Globus pallidus (tissue), 1 donor: ENCODE data around the gene SUSD2.
"Not testable (repeated sequence)": the region's sequence is repeated elsewhere in the genome, so short reads cannot be mapped to it uniquely, and the experiment has no call there.

Source experiments
- DNase-seq: peaks from one replicate; pipeline ENCODE4 v3.0.0-alpha.2; 2015; ENCODE audit warnings: low spot score

SUSD2 gene, protein sequence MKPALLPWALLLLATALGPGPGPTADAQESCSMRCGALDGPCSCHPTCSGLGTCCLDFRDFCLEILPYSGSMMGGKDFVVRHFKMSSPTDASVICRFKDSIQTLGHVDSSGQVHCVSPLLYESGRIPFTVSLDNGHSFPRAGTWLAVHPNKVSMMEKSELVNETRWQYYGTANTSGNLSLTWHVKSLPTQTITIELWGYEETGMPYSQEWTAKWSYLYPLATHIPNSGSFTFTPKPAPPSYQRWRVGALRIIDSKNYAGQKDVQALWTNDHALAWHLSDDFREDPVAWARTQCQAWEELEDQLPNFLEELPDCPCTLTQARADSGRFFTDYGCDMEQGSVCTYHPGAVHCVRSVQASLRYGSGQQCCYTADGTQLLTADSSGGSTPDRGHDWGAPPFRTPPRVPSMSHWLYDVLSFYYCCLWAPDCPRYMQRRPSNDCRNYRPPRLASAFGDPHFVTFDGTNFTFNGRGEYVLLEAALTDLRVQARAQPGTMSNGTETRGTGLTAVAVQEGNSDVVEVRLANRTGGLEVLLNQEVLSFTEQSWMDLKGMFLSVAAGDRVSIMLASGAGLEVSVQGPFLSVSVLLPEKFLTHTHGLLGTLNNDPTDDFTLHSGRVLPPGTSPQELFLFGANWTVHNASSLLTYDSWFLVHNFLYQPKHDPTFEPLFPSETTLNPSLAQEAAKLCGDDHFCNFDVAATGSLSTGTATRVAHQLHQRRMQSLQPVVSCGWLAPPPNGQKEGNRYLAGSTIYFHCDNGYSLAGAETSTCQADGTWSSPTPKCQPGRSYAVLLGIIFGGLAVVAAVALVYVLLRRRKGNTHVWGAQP

DNA sequence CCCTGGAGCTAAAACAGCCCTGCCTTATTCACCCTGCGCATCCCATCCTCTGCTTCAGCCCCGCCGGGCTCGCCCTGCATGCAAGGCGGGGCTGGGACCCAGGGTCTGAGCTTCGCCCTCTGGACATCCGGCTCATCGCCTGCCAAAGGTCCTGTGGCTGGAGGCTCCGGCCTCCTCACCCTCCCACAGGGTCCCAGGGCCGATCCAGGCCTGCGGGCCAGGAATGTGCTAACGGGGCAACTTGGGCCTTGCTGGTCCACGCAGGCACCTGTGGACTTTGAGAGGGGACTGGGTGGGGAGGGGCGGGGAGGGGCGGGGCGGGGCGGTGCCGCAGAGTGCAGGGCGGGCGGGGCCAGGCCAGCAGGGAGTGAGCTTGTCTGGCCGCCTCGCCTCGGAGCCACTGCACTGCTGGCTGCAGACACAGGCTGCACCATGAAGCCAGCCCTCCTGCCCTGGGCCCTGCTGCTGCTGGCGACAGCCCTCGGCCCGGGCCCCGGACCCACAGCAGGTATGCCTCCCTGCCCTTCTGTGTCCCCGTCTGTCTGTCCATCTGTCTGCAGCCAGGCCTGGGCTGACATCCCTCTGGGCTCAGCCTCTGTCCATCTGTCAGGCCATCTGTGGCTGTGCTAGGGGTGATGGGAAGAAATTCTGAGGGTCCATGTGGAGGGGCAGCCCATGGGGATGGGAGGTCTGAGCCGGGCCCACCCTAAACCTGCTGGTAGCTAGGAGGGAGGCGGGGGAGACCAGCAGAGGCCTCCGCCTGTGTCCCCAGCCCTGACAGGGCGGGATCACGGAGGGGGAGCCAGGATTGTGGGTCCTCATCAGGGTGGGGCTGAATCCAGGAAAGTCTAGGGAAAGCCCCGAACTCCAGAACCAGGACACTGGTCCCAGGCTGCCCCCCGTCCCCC is at the start of gene SUSD2:
Gene SUSD2, plus strand, starts transcription at position 400 of the 908 bp plus-strand sequence. Its CDS starts 33 bp downstream, at position 433.
- no peak for DNase-seq

DNA sequence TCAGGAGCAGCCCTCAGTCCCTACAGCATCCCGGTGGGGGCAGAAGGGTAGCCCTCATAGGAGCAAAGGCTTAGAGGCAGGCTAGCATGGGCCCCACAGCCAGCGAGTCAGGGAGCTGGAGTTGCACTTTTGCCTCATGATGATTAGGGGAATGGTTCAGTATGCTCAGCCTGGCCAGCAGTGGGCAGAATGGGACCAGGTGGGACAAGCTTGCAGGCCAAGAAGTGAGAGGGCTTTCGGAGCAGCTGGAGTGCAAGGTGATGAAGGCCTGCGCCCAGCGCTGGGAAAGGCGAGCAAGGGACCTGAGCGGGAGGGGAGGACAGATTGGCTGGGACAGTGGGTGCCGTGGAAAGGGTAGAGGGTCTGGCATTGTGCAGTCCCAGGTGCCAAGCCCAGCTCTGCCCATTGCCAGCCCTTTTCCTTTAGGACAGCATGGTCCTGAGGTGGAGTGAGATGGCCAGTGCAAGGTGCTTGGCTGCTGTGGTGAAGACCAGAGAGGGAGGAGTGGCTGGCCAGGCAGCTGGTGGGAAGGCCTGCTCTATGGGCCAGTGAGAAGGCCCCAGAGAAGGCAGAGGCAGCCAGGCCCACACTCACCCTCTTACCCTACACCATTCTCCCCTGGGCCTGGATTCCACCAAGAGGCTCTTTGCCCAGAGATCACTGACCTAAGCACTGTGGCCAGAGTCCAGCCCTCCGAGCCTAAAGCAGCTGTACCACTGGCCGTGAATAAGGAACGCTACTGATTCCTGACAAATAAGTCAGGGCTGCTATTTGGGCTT is 47.9 kb upstream of the SUSD2 start:
- no peak for DNase-seq

DNA sequence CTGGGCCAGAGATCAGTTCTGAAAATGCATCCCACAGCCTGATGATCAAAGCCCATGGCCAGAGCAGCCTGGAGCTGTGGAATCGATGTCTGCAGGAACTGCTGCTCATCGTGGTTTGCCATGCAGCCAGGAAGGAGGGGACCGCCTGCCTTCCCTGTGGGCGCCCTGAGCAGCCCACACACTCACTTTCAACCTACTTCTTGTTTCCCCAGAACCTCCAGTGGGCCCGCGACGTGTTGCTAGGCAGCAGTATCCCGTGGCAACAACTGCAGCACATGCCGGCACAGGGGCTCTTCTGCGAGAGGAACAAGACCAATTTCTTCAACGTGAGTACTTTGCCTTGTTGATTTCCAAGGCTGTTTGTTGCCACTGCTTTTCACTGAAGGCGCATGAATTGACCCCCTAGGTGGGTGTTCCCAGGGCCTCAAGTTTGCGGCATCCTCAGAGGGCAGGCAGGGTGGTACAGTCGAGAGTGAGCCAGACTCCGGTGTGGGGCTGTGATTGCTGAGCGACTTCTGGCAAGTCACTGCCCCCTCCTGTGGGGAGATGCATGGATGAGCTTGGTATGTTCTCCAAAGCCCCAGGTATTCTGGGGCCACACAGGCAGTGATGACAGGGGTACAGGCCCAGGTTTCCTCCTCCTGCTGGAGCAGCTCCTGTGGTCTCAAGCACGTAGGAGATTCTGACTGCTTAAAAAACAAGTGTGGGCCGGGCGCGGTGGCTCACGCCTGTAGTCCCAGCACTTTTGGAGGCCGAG is 47.0 kb upstream of the SUSD2 start:
- peak; percentile 57 for DNase-seq

DNA sequence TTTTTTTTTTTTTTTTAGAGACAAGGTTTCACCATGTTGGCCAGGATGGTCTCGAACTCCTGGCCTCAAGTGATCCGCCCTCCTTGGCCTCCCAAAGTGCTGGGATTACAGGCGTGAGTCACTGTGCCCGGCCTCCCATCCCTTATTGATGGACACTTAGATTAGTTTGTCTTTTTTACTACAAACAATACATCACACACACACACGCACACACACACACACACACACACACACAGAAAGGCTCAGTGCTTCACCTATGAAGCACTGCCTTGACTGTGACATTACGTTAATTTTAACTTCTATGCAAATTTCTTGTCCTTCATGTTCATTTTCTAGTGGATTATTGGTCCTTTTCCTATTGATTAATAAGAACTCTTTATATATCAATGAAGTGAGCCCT is 44.8 kb upstream of the SUSD2 start:
- DNase-seq: not testable (repeated sequence)

DNA sequence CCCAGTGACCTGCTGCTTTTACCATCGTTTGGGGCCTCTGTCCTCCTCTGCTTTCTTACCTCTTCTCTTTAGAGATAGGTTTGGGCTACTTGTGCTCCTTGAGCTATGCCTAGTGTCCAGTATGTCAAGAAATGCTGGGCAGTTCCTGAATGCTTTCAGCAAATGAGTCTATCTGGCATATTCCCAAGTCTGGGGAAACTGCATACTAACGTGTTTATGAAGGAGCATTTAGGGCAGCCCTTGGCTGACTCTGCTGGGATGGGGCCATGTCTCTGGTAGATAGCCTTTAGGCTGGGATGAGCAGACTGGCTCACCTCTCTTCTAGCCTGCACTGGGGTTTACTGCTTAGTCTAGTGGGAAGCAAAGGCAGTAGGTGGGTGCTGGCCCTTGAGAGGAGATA is 43.7 kb upstream of the SUSD2 start:
- no peak for DNase-seq

DNA sequence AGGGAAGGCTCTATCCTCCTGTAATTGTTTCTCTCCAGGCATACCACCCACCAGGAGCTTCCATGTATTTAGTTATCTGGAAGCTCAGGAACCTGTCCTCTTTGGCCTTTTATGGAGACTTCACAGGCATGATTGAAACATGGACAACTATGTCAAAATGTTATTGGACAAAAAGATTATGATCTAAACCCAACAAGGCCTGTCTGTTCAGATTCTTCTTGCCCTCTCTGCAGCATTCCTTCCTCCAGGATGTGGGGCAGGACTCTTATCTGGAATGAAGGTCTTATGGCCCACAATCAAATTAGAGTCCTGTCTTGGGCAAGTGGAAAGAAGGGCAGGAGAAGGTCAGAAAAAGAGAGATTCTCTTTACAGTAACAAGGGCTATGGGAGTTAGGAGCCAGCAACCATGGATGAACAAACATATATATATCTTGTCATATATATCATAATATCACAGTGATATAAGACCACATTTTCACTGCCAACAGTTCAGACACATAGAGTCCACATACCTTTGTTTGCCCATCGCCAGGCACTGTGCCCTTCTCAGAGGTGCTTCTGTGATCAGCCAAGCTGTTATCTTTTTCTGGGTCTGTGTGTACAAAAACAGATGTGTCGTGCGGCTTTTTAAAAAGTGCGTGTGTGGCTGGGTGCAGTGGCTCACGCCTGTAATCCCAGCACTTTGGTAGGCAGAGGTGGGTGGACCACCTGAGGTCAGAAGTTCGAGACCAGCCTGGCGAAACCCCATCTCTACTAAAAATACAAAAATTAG is 42.5 kb upstream of the SUSD2 start:
- no peak for DNase-seq

DNA sequence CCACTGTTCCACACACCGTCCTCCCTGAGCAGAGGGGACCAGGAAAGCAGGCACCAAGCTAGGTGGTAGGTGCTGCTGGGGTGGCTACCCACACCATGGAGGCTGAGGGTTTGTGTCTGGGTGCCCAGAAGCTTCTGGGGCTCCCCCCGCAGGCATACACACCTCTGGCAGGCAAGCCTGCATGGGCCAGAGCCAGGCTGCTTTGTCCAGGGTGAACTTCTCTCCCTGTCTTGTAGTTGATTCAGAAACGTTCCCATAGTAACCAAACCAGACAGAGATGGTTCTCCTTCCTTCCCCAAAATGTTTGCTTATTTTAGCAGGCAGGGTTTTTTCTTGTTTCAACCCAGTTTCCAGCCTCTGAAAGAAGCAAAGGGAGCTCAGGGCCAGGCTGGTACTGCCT is 40.9 kb upstream of the SUSD2 start:
- peak; percentile 60 for DNase-seq

DNA sequence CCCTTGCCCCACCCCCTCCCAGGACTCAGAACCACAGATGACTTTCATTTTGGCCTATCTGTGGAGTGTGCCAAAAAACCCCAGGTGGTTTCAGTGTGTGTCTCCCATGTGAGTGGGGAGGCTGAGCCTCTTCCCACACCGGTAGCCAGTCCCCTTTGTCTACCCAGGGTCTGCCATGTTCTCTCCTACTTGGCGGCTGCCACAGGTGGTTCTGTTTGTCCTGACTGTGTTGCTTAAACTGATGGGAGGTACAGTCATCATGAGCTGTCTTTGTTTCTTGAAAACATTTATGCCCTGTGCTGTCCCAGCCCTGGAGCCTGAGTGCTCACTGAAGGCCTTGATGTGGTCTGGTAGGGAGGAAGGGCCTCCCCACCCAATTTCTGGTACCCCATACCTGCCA is 39.7 kb upstream of the SUSD2 start:
- no peak for DNase-seq

DNA sequence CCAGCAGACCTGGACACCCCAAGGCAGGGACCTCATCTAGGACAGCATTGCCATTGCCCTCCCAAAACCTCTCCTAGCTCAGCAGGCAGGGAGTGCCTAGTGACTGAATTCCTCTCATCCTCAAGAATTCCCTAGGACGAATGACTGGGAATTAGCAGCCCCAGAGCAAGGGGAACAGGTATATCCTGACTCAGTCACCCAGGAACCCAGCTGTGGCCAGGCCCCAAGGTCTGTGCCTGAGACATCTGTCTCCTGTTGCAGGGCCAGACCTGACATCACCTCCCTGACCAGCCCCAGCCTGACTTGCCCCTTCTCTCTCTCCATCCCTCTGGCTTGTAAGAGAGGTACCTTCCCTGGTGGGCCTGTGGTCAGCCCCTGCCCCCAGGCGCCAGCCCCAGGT is 39.0 kb upstream of the SUSD2 start:
- no peak for DNase-seq

DNA sequence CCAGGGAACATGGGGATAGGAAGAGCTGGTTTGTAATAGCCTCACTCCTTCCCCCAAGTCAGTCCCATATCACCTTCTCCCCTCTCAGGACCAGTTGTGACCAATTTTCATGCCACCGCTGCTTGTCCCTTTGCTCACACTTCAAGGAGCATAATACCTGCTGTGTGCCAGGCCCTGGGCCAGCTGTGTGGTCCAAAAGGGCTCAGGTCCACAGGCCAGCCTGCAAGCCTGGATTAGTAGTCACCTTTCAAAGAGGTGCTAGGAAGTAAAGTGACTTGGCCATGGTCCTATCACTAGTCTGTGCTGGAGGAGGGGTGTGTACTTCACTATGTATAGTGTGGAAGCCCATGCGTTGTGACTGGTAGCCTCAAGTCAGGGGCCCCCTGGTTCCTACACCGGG is 38.5 kb upstream of the SUSD2 start:
- DNase-seq: no peak

DNA sequence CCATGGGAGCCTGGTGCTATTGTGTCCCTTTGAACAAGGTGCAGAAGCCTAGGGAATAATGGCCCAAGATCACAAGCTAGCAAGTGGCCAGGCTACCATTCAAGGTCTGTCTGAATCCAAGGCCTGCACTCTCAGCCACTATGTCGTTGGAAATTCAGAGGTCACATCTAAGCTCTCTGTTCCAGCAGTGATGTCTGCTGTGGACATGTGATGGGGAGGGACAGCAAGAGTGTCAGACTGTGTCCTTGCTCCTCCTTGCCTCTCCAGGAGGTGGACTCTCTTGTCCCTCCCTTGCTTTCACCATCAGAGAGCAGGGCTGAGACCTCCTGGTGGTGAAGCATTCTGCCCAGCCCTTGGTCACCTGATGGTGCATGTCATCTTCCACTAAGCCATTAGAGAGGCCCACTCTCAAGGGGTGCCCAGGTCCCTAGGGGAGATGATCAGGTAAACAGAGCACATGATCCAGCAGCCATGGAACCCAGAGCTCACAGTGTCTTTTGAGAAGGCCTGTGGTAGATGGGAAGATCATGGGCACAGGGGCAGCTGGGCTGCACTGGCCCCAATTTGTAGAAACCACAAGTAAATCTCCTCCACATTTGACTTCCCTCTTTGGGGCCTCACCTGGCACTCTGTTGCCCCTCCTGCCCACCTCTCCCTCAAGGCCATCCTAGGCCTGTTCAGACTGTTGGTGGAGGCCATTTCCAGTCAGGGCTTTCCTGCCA is 37.1 kb upstream of the SUSD2 start:
- no peak for DNase-seq

DNA sequence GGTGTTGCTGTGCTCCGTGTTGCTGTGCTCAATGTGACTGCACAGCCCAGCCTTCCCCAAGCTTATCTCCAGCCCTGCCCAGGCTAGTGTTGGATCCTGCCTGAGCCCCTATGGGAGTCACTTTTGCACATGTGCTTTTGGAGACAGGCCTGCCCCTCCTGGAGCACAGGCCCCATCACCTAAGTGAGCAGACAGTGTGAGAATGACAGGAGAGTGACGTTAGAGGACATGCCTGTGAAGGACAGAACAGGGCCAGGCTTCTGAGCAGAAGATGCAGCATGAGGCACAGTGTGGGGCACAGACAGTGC is 36.6 kb upstream of the SUSD2 start:
- DNase-seq: no peak

DNA sequence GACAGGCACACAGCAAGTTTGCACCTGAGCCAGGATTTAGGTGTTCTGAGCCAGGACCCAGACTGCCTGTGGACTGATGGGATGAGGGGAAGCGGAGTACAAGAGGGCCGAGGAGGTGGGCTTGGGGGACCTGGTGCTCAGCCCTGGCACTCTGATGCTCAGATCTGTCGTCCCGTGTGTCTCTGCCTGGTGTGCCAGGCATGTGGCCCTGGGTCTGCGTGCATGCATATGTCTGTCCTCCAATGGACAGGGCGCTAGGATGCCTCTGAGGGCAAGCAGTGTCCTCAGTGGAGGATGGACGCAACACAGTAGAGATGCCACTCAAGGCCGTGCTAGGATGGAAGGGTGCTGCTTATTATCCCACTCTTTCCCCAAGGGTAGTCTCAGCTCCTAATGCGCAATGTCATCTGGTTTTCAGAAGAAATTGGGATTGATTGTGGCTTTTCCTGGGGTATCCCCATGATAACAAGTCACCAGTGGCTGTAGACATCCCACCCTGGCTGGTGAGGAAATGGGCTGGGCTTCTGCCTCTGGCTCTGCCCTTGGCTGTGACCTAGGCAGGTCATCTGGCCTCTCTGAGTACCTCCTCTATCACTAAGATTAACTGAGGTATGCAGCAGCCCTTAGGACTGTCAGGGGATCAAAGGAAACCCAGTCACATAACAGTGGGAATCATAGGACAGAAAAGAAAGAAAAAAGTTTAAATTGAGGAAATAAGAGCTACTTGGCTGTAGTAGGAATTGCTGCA is 35.7 kb upstream of the SUSD2 start:
- no peak for DNase-seq

DNA sequence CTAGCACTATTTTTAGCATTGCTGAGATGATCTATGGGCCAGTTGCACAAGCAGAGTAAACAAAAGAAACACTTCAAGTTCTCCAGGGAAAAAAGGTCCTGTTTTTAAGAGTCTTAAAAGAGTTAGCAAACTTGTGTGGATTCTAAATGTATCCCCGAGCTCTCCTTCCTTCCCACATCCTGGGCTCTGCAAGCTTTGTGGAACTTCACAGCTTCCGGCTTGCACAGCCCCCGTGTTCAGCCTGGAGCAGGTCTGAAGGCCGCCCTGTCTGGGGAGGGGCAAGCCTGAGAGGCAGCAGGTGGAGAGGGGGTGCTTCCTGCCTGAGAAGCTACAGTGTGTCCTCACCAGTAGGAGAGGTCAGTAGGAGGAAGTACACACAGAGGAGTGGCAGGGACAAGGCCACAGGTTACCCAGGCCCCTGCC is 35.1 kb upstream of the SUSD2 start:
- peak; percentile 35 for DNase-seq

DNA sequence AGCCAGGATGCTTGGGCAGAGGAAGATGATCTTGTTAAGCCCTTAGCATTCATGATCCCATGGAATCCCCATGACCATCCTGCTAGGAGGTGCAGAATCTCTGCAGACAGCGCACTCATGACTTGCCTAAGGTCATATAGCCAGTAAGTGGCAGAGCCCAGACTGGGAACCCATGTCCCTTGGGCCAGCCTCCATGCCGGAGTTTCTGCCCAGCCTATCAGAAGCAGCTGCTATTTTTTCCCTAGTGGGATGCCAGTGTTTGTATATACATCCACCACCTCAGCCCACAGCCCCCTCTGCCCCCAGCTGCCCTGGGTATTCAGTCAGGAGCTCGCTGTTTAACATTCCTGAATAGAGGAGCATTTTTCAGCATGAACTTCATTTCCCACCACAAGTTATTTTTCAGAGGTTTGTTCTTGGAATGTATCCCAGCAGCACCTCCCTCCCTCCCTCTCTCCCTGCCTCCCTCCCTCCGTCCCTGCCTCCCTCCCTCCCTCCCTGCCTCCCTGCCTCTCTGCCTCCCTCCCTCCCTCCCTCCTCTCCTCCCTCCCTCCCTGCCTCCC is 34.4 kb upstream of the SUSD2 start:
- DNase-seq: no peak

DNA sequence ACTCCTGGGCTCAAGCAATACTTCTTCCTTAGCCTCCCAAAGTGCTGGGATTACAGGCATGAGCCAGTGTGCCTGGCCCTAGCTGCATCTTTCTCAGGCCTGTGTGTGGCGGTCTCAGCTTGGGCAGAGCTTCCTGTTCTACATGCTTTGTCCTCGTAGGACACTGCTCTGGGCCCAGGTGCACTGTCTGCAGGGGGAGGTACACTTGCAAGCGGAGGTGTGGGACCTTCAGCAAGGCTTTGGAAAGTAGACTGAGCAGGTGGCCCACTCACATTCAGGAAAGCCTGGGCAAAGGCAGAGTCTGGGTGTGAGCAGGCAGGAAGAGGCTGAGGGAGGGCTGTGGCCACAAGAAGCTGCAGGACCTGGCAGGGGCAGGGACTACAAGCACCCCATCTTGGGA is 33.6 kb upstream of the SUSD2 start:
- DNase-seq: no peak

DNA sequence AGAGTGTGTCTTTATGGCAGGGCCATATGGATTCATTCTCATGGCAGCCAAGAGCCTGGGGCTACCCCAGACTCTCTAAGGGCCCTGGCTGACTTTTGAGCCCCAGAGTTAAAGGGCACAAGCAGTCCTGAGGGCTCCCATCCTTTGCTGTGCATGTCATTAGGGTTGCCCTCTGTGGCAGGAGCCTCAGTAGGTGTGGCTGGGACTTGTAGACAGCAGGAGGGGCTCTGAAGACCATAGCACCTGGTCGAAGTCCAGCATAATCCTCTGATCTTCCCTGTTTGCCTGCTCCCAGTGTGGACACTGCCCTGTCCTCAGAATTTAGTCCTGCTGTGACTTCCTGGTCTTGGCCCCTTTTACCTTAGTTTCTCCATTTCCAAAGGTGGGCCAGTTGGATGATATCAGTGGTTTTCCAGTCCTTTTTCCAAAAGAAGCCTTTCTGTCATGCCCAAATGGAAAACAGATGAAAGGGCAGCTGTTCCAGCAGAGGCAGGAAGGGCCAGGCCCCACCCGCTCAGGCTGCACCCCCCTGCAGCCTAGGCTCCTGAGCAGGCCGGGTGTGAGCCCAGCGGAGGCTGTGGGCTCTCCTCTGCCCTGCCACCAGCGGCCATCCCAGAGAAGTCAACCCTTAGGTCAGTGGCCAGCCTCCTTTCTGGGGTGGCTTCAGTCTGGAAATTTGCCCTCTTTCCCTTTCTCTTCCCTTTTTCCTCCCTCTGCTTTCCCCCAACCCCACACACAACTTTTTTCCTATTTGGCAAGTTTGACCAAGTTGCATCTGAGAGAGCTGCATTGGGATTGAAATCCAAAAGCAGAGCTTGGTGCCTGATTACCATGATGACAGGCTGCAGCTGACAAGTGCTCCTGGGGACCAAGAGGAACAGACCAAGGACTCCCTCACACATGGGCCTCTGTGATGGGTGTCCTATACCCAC is 32.8 kb upstream of the SUSD2 start:
- DNase-seq: no peak
